Karpas-422 (cell line): Measurements from ENCODE around the gene OXSM. TPM values are rescaled to one million over a fixed set of nuclear protein-coding genes. Genes with fewer than 3 reads are reported as not detected.

Experiments
- total RNA-seq: library from RNA; depleted of rRNA; stranded (reverse); fragments of >200 nt; shearing (Covaris generic); gene quantifications from 2 replicates; pipeline ENCODE4 v1.2.3, GENCODE V29; 2014; ENCODE audit warnings: low replicate concordance; rRNA removed

Gene OXSM
- total RNA-seq, 1 experiment from 2014 or later = 15.7 TPM

Other genes with a start within 250 kb of the OXSM start
- gene TOP2B, start 125.2 kb upstream of the OXSM start, total RNA-seq = 132 and 155 TPM in 2 replicates
- gene NGLY1, start 6.6 kb upstream of the OXSM start, total RNA-seq = 59.2 and 78.8 TPM in 2 replicates